DMS114 treated with DMSO at 0.1 percent for 48 hours (cell line): ENCODE data around the gene MT1G.
A peak's percentile ranks its signal among the peaks of the same experiment; 100 is the strongest.
"Not testable (repeated sequence)": the region's sequence is repeated elsewhere in the genome, so short reads cannot be mapped to it uniquely, and the experiment has no call there.

ENCODE experiments used
- DNase-seq: peaks from one replicate; lab custom pipeline; 2025; ENCODE audit not compliant: unreplicated experiment; lab: John Stamatoyannopoulos, UW

MT1G gene

GRCh38 chr16:56684926-56685590 lies 17.2 kb upstream of the MT1G start:
- DNase-seq, result no peak

GRCh38 chr16:56684256-56684925 lies 16.5 kb upstream of the MT1G start:
- DNase-seq, result no peak

GRCh38 chr16:56683424-56684172 lies 15.7 kb upstream of the MT1G start:
- DNase-seq, result peak; percentile 18

GRCh38 chr16:56682703-56683397 lies 15.0 kb upstream of the MT1G start:
- no peak for DNase-seq

GRCh38 chr16:56681939-56682702 lies 14.3 kb upstream of the MT1G start, which contains the start of gene MT1X:
MT1X (plus strand) TSS chr16:56682470; CDS start chr16:56682541, 71 bp downstream.
- peak; percentile 70 for DNase-seq

- no peak for DNase-seq
Observed at GRCh38 chr16:56679818-56680217, 12.0 kb upstream of the MT1G start.

- DNase-seq, result no peak
Observed at GRCh38 chr16:56679078-56679730, 11.3 kb upstream of the MT1G start.

GRCh38 chr16:56677474-56677873 lies 9.6 kb upstream of the MT1G start:
- DNase-seq, result no peak

- no peak for DNase-seq
Observed at GRCh38 chr16:56675685-56676210, 7.9 kb upstream of the MT1G start.

- not testable (repeated sequence) for DNase-seq
Observed at GRCh38 chr16:56674570-56674969, 6.7 kb upstream of the MT1G start.

GRCh38 chr16:56673921-56674320 lies 6.1 kb upstream of the MT1G start:
- DNase-seq, result peak; percentile 16

GRCh38 chr16:56672761-56673536 lies 5.1 kb upstream of the MT1G start:
- no peak for DNase-seq

GRCh38 chr16:56672171-56672570 lies 4.3 kb upstream of the MT1G start:
- DNase-seq, result not testable (repeated sequence)

GRCh38 chr16:56671691-56672090 lies 3.8 kb upstream of the MT1G start:
- DNase-seq, result not testable (repeated sequence)

- DNase-seq, result no peak
Observed at GRCh38 chr16:56670620-56670934, 2.7 kb upstream of the MT1G start.

GRCh38 chr16:56669840-56670619 lies 2.2 kb upstream of the MT1G start:
- DNase-seq, result no peak

- no peak for DNase-seq
Observed at GRCh38 chr16:56669005-56669839, 1.4 kb upstream of the MT1G start, which contains the start of gene MT1H. MT1H (plus strand) TSS chr16:56669814; CDS start chr16:56669885, 71 bp downstream.
